ENCODE data around the gene SLC38A8.

DNA sequence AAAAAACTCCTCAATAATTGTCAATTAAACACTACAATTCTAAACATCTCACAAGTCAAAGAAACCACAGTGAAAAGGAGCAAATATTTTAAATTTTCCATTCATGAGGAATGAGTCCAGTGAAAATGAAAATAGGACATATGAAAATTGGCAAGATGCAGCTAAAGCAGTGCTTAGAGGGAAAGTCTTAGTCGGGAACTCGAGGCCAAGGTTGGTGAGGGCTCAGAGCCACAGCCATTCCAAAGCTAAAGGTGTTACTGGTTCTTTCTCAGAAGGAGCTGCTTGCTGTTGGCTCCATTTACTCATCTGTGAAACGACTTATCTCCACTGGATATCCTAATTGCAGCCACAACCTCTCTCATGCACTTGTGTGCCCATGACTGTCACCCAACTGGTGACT lies 6.5 kb downstream of the SLC38A8 start:
- TF ChIP-seq CEBPB (IDR thresholded peaks at IDR 0.05) = no peak
- no peak for TF ChIP-seq CREB1 (IDR thresholded peaks at IDR 0.05; ENCODE audit: low read depth)
- TF ChIP-seq EP300 (IDR thresholded peaks at IDR 0.05; ENCODE audit: borderline replicate concordance) = no peak
- TF ChIP-seq USF1 (IDR thresholded peaks at IDR 0.05) = no peak
- TF ChIP-seq, protein P1, sequence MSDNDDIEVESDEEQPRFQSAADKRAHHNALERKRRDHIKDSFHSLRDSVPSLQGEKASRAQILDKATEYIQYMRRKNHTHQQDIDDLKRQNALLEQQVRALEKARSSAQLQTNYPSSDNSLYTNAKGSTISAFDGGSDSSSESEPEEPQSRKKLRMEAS (IDR thresholded peaks at IDR 0.05) = no peak
- TF ChIP-seq RAD21 (IDR thresholded peaks at IDR 0.05; ENCODE audit: low read depth) = no peak
